GM19467 (cell line): ENCODE measurements around the gene PLVAP.
A peak's percentile ranks its signal among the peaks of the same experiment; 100 is the strongest.

Source experiments
- ATAC-seq: cut with Tn5 transposase; IDR thresholded peaks from one replicate; pipeline ENCODE4 v1.9.1; 2021; ENCODE audit warnings: mild to moderate bottlenecking, moderate library complexity; ENCODE audit not compliant: unreplicated experiment

PLVAP gene

DNA sequence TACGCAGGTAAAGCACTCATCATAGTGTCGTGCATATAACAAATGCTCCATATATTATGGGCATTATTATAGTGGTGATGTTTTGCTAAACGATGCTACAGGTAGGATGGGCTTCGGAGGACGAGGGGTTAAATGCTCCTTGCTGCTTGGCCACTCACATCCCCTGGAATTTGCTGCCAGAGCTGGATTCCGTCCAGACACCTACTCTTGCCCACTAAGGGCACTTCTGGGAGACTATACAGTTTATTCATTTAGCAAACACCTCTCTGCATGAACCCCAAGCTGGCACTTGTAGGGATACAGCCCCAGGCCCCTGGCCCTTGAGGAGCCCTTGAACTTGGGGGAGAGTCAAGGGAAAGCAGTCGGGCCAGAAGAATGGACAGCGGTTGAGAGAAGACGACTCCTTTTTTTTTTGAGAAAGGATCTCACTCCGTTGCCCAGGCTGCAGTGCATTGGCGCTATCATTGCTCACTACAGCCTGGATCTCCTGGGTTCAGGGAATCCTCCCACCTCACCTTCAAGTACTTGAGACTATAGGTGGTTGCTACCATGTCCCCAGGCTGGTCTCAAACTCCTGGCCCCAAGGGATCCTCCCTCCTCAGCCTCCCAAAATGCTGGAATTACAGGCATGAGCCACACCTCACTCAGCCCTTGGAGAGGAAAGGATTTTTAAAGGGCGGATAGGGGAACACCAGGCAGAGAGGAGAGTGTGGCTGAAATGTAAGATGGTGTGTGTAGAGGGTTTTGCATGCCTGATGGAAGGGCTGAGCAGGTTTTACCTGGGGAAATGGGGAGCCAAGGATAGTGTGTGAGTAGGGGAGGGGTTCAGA, 72.5 kb downstream of the PLVAP start:
- no peak for ATAC-seq

DNA sequence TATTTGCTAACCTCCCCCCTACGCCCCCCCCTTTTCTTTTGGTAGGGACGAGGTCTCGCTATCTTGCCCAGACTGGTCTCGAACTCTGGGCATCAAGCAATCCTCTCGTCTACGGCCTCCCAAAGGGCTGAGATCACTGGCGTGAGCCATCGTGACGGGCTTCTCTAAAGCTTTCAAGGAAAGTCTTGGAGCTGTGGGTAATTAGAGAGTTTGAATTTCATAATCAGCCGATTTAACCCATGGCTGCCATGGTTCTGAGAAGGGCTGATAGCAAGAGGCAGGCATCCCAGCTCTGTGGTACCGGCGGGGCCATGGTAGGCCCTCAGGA, 73.2 kb downstream of the PLVAP start:
- ATAC-seq, result no peak

DNA sequence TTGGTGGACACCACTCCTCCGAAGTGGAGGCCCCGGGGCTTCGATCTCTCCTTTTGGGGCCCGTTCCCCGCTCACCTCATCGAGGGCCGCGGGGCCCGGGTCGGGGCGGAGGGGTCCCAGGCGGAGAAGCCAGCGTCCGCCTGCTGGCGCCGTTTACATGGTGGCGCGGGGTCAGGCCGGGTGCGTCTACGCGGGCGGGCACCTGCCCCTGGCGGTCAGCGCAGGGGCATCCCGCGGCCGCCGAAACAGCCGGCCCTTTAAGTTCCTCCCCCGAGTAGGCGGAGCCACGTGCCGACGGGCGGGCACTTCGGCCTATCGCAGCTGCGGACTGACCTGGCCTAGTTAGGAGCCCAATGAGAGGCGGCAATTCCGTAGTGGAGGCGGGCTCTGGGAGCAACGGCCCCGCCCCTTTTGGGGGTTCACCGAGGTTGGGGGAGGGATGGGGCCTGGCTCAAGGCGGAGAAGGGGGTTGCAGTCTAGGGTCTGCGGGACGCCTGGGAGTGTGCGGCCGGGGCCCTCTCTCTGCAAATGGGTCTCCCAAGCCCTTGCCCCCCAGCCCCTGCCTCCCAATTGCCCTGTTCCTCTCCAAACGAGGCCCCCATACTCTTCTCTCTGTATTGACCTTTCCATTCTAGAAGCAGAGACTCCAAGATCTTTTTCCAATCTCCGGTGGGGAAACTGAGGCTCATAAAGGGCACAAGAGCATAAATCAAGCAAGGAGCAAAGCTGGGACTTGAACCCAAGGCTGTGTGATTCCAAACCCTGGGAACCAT, 73.8 kb downstream of the PLVAP start, which contains the start of gene ABHD8:
Gene ABHD8 (minus strand): TSS at position 259 of the 773 bp plus-strand sequence. CDS start 1,809 bp downstream, outside the sequence.
- ATAC-seq, result peak; percentile 46

DNA sequence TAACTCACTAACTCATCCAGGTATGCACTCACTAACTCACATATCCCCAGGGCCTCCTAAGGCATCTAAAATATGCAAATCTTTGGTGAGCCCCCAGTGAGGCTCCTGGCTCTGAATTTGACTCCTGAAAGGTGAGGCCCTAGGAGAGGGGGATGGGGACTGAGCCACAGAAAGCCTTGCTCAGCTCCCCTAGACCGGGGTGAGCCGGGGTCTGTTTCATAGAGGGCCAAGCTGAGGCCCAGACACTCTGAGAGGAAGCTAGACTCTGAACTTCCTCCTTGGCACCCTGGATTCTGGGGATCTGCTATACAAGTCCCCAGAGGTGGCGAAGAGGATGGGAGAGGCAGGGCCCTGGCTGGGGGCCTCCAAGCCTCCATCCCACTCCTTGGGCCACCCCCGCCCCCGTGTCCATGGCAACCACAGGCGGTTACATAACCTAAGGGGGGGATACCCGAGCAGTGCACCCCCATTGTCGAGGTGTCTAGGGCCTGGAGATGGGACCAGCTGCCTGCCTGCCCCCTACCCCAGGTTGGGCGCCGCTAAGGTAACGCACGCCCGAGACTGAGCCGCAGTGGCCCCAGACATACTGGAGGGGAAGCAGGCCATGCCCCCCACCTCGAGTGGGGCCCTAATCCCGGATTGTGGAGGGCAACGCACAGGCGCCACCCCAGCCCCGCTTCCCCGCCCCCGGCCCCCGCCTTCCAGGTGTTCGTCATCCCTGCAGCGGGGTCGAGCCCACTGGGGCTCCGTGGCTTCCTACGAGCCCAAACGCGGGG, 74.6 kb downstream of the PLVAP start:
- ATAC-seq, result no peak
